HepG2 (cell line): Measurements from ENCODE around the gene FRMD1. TPM values are rescaled to one million over a fixed set of nuclear protein-coding genes. Genes with fewer than 3 reads are reported as not detected.

ENCODE experiments used
- BCL6 ChIP-seq: IDR thresholded peaks from 2 replicates; pipeline ENCODE4 v1.6.1; 2016; ENCODE audit warnings: missing genetic modification reagents, missing compliant biosample characterization
- CENPX ChIP-seq: sonication (generic); formaldehyde crosslinking; IDR thresholded peaks from 2 replicates; pipeline ENCODE4 v1.9.0; 2021; ENCODE audit warnings: mild to moderate bottlenecking, missing genetic modification reagents, moderate library complexity
- EEA1 ChIP-seq: sonication (generic); formaldehyde crosslinking; IDR thresholded peaks from 2 replicates; pipeline ENCODE4 v1.5.1; 2020; ENCODE audit warnings: mild to moderate bottlenecking, missing genetic modification reagents, borderline replicate concordance
- GABPA ChIP-seq, 2 experiments: IDR thresholded peaks; 2 replicates each; pipeline ENCODE4 v1.6.1; 2011 to 2016; ENCODE audit warnings: low read depth in 2 of 2, low read length in 1 of 2, missing biosample characterization in 1 of 2, missing genetic modification characterization in 1 of 2
- MAFF ChIP-seq: IDR thresholded peaks from 2 replicates; pipeline ENCODE4 v1.6.1; 2011; ENCODE audit warnings: low read depth, low read length, improper control_type of control experiment
- NFKBIZ ChIP-seq: IDR thresholded peaks from 2 replicates; pipeline ENCODE4 v1.6.1; 2018; ENCODE audit warnings: missing genetic modification reagents, missing compliant biosample characterization
- POLR2A ChIP-seq, 2 experiments: IDR thresholded peaks; 2 replicates each; pipeline ENCODE4 v1.6.1; 2011; ENCODE audit warnings: low read depth in 2 of 2, low read length in 2 of 2, mild to moderate bottlenecking in 1 of 2, moderate library complexity in 1 of 2; ENCODE audit not compliant: insufficient read depth in 1 of 2
- RFXAP ChIP-seq: sonication (generic); formaldehyde crosslinking; IDR thresholded peaks from 2 replicates; pipeline ENCODE4 v1.4.0; 2020; ENCODE audit warnings: missing genetic modification reagents, borderline replicate concordance
- SRSF4 ChIP-seq: fragments of 200-400 bp; formaldehyde crosslinking; IDR thresholded peaks from one replicate; pipeline ENCODE4 v1.6.1; 2018; ENCODE audit warnings: mild to moderate bottlenecking, low read depth, low read length, moderate library complexity; ENCODE audit not compliant: poor library complexity, severe bottlenecking
- TEAD3 ChIP-seq: optimal IDR thresholded peaks from 2 replicates; pipeline ENCODE3; 2016; ENCODE audit warnings: borderline replicate concordance
- ZNF205 ChIP-seq: IDR thresholded peaks from 2 replicates; pipeline ENCODE4 v1.6.1; 2018; ENCODE audit warnings: missing biosample characterization, missing genetic modification reagents
- ZNF234 ChIP-seq: sonication (generic); formaldehyde crosslinking; conservative IDR thresholded peaks from 2 replicates; pipeline ENCODE4 v1.5.1; 2020; ENCODE audit warnings: mild to moderate bottlenecking, missing genetic modification reagents
- ZNF253 ChIP-seq: sonication (generic); formaldehyde crosslinking; IDR thresholded peaks from 2 replicates; pipeline ENCODE4 v1.8.0; 2022; ENCODE audit warnings: mild to moderate bottlenecking, missing genetic modification reagents, borderline replicate concordance
- ZNF274 ChIP-seq: sonication (generic); formaldehyde crosslinking; IDR thresholded peaks from 2 replicates; pipeline ENCODE4 v1.5.1; 2020; ENCODE audit warnings: mild to moderate bottlenecking, missing genetic modification reagents
- ZNF441 ChIP-seq: sonication (generic); formaldehyde crosslinking; IDR thresholded peaks from 2 replicates; pipeline ENCODE4 v1.7.0; 2021; ENCODE audit warnings: missing genetic modification reagents, borderline replicate concordance
- ZNF761 ChIP-seq: sonication (generic); formaldehyde crosslinking; conservative IDR thresholded peaks from 2 replicates; pipeline ENCODE4 v1.4.0; 2020; ENCODE audit warnings: mild to moderate bottlenecking, missing genetic modification reagents
- polyA plus RNA-seq, 8 experiments: library from polyadenylated mRNA; depleted of rRNA in 3 of 8; stranded (reverse) in 7 of 8; unstranded in 1 of 8; fragments of >200 nt; fragmentation: Illumina TruSeq in 4 of 8; extraction: Trizol in 4 of 8; gene quantifications; 2 replicates each; pipeline versions ENCODE4 v1.2.1 to v1.2.3, GENCODE V29; 2011 to 2016; ENCODE audit warnings: low read depth in 4 of 8, missing spikeins in 1 of 8, mixed read lengths in 1 of 8; ENCODE audit not compliant: insufficient read depth in 1 of 8
- total RNA-seq, 5 experiments: library from RNA; depleted of rRNA; stranded (reverse); fragments of >200 nt; fragmentation: Illumina TruSeq; extraction: Trizol; gene quantifications; 2 replicates each; pipeline ENCODE4 v1.2.3, GENCODE V29; 2016; ENCODE audit warnings: low read depth in 1 of 5
- TF ChIP-seq, protein P1 (sequence below): sonication (generic); formaldehyde crosslinking; IDR thresholded peaks from 2 replicates; pipeline ENCODE4 v1.4.0; 2020; ENCODE audit warnings: mild to moderate bottlenecking, missing genetic modification reagents
- TF ChIP-seq, protein P2 (sequence below): sonication (generic); formaldehyde crosslinking; IDR thresholded peaks from 2 replicates; pipeline ENCODE4 v1.5.0; 2020; ENCODE audit warnings: missing genetic modification reagents
- TF ChIP-seq, protein P3 (sequence below): IDR thresholded peaks from 2 replicates; pipeline ENCODE4 v1.6.1; 2016; ENCODE audit warnings: missing genetic modification reagents, missing compliant biosample characterization
- TF ChIP-seq, protein P4 (sequence below): sonication (generic); formaldehyde crosslinking; IDR thresholded peaks from 2 replicates; pipeline ENCODE4 v1.4.0; 2020; ENCODE audit warnings: missing genetic modification reagents
- TF ChIP-seq, protein P5 (sequence below): sonication (generic); formaldehyde crosslinking; IDR thresholded peaks from 2 replicates; pipeline ENCODE4 v1.8.1; 2023; ENCODE audit warnings: mild to moderate bottlenecking, missing genetic modification reagents
- TF ChIP-seq, protein P6 (sequence below): sonication (generic); IDR thresholded peaks from 2 replicates; pipeline ENCODE4 v1.6.1; 2016; ENCODE audit warnings: low read depth, borderline replicate concordance

Gene FRMD1
- total and polyA plus RNA-seq, 2 of the 13 experiments (the other 11 are each of a cell fraction or from before 2014, with no cell fraction given), result 0.01 TPM; not detected in 1

DNA sequence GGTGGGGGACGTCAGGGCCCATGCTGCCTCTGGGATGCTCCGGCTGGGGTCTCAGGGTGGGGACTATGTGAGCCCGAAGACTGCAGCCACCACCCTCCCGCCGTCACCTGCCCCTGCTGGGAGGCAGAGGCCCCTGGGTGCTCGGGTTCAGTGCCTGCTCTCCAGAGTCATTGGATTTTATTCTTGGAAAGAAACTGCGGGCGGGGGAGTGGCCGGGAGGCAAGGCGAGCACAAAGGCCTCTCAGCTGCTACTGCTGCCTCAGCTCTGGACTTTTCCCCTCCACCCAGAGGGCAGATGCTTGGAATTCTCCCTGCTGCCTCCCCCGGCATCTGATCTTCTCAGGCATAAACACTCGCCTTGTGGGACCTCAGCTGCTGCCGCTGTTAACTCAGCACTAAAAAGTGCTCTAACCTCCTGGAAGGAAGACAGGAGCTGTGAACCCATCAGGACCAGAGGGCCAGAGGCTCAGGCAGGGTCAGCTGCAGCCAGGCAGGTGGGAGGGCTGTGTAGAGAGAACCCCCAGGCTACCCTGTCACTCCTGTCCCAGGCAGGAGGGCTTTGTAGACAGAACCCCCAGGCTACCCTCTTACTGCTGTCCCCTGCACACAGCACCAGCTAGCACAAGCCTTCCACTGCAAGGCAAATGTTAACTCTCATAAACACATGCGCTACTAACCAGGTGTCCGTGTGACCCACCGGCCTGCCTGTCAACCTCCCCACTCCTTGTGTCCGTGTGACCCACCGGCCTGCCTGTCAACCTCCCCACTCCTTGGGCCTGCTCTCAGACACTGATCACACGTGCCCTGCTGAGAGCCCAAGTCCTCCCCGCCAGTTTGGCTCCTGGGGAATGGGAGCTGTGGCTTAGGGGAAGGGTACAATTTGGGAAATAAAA, 9.4 kb upstream of the FRMD1 start (continued):
- TF ChIP-seq BCL6 (CRISPR knock-in tag), result peak; percentile 97
- TF ChIP-seq ZNF234, result no peak
- TF ChIP-seq ZNF761, result no peak
- TF ChIP-seq RFXAP (CRISPR knock-in tag), result no peak
- TF ChIP-seq POLR2A (IDR thresholded peaks at IDR 0.05; ENCODE audit: insufficient read depth in 1 of 2, low read depth in 2 of 2, low read length in 2 of 2), result no peak
- no peak for TF ChIP-seq SRSF4
- TF ChIP-seq CENPX (CRISPR knock-in tag), result no peak
- TF ChIP-seq, protein P1, sequence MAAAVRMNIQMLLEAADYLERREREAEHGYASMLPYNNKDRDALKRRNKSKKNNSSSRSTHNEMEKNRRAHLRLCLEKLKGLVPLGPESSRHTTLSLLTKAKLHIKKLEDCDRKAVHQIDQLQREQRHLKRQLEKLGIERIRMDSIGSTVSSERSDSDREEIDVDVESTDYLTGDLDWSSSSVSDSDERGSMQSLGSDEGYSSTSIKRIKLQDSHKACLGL, result no peak
- TF ChIP-seq ZNF274 (CRISPR knock-in tag), result no peak
- TF ChIP-seq NFKBIZ (CRISPR knock-in tag), result no peak
- TF ChIP-seq, protein P2, sequence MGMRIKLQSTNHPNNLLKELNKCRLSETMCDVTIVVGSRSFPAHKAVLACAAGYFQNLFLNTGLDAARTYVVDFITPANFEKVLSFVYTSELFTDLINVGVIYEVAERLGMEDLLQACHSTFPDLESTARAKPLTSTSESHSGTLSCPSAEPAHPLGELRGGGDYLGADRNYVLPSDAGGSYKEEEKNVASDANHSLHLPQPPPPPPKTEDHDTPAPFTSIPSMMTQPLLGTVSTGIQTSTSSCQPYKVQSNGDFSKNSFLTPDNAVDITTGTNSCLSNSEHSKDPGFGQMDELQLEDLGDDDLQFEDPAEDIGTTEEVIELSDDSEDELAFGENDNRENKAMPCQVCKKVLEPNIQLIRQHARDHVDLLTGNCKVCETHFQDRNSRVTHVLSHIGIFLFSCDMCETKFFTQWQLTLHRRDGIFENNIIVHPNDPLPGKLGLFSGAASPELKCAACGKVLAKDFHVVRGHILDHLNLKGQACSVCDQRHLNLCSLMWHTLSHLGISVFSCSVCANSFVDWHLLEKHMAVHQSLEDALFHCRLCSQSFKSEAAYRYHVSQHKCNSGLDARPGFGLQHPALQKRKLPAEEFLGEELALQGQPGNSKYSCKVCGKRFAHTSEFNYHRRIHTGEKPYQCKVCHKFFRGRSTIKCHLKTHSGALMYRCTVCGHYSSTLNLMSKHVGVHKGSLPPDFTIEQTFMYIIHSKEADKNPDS, result no peak
- TF ChIP-seq TEAD3 (CRISPR knock-in tag), result peak; percentile 96
- TF ChIP-seq GABPA (IDR thresholded peaks at IDR 0.05; ENCODE audit: low read depth, low read length), result no peak
- no peak for TF ChIP-seq GABPA (CRISPR knock-in tag; IDR thresholded peaks at IDR 0.05; ENCODE audit: low read depth)
- no peak for TF ChIP-seq EEA1 (CRISPR knock-in tag)
- TF ChIP-seq, protein P3, sequence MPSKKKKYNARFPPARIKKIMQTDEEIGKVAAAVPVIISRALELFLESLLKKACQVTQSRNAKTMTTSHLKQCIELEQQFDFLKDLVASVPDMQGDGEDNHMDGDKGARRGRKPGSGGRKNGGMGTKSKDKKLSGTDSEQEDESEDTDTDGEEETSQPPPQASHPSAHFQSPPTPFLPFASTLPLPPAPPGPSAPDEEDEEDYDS (CRISPR knock-in tag), result no peak
- 0 out of 2 replicates have a peak, but pooled peaks have one; percentile 54 for TF ChIP-seq ZNF205 (CRISPR knock-in tag)
- no peak for TF ChIP-seq ZNF441 (CRISPR knock-in tag)
- TF ChIP-seq, protein P4, sequence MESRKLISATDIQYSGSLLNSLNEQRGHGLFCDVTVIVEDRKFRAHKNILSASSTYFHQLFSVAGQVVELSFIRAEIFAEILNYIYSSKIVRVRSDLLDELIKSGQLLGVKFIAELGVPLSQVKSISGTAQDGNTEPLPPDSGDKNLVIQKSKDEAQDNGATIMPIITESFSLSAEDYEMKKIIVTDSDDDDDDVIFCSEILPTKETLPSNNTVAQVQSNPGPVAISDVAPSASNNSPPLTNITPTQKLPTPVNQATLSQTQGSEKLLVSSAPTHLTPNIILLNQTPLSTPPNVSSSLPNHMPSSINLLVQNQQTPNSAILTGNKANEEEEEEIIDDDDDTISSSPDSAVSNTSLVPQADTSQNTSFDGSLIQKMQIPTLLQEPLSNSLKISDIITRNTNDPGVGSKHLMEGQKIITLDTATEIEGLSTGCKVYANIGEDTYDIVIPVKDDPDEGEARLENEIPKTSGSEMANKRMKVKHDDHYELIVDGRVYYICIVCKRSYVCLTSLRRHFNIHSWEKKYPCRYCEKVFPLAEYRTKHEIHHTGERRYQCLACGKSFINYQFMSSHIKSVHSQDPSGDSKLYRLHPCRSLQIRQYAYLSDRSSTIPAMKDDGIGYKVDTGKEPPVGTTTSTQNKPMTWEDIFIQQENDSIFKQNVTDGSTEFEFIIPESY (CRISPR knock-in tag), result no peak
- TF ChIP-seq, protein P5, sequence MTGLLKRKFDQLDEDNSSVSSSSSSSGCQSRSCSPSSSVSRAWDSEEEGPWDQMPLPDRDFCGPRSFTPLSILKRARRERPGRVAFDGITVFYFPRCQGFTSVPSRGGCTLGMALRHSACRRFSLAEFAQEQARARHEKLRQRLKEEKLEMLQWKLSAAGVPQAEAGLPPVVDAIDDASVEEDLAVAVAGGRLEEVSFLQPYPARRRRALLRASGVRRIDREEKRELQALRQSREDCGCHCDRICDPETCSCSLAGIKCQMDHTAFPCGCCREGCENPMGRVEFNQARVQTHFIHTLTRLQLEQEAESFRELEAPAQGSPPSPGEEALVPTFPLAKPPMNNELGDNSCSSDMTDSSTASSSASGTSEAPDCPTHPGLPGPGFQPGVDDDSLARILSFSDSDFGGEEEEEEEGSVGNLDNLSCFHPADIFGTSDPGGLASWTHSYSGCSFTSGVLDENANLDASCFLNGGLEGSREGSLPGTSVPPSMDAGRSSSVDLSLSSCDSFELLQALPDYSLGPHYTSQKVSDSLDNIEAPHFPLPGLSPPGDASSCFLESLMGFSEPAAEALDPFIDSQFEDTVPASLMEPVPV (CRISPR knock-in tag), result no peak
- TF ChIP-seq, protein P6, sequence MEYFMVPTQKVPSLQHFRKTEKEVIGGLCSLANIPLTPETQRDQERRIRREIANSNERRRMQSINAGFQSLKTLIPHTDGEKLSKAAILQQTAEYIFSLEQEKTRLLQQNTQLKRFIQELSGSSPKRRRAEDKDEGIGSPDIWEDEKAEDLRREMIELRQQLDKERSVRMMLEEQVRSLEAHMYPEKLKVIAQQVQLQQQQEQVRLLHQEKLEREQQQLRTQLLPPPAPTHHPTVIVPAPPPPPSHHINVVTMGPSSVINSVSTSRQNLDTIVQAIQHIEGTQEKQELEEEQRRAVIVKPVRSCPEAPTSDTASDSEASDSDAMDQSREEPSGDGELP, result peak; percentile 84
- no peak for TF ChIP-seq ZNF253 (CRISPR knock-in tag)
- no peak for TF ChIP-seq MAFF
